WERI-Rb-1 (cell line): ENCODE results near the gene TMEM69.
"Not testable (repeated sequence)": the region's sequence is repeated elsewhere in the genome, so short reads cannot be mapped to it uniquely, and the experiment has no call there.

Experiments
- DNase-seq: peaks from one replicate; pipeline ENCODE4 v3.0.0-alpha.2; 2020
- H3K27ac ChIP-seq: fragments of 250-450 bp; sonication (Bioruptor Pico); 2 replicates; pipeline ENCODE4 v1.5.1; 2020; ENCODE audit warnings: mild to moderate bottlenecking, moderate library complexity
- H3K27me3 ChIP-seq: fragments of 250-450 bp; sonication (Bioruptor Pico); 2 replicates; pipeline ENCODE4 v1.5.1; 2021; ENCODE audit warnings: mild to moderate bottlenecking, low read depth, moderate library complexity; ENCODE audit not compliant: insufficient read depth, severe bottlenecking
- H3K36me3 ChIP-seq: fragments of 250-450 bp; sonication (Bioruptor Pico); 2 replicates; pipeline ENCODE4 v1.5.1; 2020; ENCODE audit warnings: mild to moderate bottlenecking, moderate library complexity
- H3K4me3 ChIP-seq: 2 replicates; pipeline ENCODE4 v1.5.1; 2011; ENCODE audit warnings: low read depth, mild to moderate bottlenecking, control low read depth, low read length
- H3K9me3 ChIP-seq: fragments of 250-450 bp; sonication (Bioruptor Pico); 2 replicates; pipeline ENCODE4 v1.5.1; 2021; ENCODE audit warnings: mild to moderate bottlenecking, moderate library complexity; ENCODE audit not compliant: severe bottlenecking
- TF ChIP-seq, protein P1 (sequence below): IDR thresholded peaks from 2 replicates; pipeline ENCODE4 v1.5.1; 2011; ENCODE audit warnings: low read depth, mild to moderate bottlenecking, control low read depth, inconsistent platforms, low read length

TMEM69 gene

DNA sequence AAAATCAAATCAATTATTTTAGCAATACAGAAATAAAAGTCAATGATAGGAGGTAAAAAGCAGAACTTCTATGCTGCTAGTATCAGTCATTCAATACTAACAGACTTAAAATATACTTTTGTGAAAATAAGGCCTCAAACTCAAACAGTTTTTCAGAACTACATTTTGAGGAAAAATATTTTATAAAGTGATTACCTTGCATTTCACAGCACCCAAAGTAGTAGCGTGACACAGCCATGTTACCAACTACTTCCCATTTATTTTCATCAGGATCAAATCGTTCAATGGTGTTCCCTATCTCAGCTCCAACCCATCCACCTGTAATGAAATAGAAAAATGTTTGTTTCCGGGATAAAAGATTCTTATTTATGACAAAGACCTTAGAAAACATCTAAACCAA is 28.7 kb downstream of the TMEM69 start:
- peaks cover 5% of the 10 kb centered on the region for H3K36me3 ChIP-seq
- H3K27me3 ChIP-seq = no peaks in the 10 kb centered on the region
- no peak overlapping the region for H3K27ac ChIP-seq
- DNase-seq = no peak
- no peaks in the 10 kb centered on the region for H3K9me3 ChIP-seq
- TF ChIP-seq, protein P1, sequence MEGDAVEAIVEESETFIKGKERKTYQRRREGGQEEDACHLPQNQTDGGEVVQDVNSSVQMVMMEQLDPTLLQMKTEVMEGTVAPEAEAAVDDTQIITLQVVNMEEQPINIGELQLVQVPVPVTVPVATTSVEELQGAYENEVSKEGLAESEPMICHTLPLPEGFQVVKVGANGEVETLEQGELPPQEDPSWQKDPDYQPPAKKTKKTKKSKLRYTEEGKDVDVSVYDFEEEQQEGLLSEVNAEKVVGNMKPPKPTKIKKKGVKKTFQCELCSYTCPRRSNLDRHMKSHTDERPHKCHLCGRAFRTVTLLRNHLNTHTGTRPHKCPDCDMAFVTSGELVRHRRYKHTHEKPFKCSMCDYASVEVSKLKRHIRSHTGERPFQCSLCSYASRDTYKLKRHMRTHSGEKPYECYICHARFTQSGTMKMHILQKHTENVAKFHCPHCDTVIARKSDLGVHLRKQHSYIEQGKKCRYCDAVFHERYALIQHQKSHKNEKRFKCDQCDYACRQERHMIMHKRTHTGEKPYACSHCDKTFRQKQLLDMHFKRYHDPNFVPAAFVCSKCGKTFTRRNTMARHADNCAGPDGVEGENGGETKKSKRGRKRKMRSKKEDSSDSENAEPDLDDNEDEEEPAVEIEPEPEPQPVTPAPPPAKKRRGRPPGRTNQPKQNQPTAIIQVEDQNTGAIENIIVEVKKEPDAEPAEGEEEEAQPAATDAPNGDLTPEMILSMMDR = no peak
- no peak overlapping the region for H3K4me3 ChIP-seq

GRCh38 chr1:45717386-45717785 is 29.4 kb downstream of the TMEM69 start:
- not testable (repeated sequence) for DNase-seq, H3K27ac ChIP-seq, H3K4me3 ChIP-seq, H3K36me3 ChIP-seq, H3K27me3 ChIP-seq, H3K9me3 ChIP-seq

DNA sequence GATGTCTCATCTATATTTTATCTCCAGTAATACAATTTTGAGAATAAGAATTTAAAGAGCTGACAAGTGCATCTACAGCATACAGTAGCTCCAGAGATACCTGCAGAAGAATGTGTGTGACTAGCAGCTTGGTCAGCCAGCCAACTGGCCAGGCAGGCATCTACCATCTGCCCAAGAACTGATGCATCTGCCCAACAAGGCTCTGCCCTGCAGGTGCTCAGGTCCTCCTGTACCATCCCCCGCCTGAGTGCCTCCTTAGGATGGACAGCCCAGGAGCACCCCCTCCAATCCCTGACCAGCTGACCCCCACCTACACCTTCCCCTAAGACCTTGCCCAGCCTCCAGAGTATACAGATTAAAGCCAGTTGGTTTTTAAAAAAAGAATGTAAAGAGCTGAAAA is 30.3 kb downstream of the TMEM69 start:
- peaks cover 5% of the 10 kb centered on the region for H3K36me3 ChIP-seq
- no peaks in the 10 kb centered on the region for H3K9me3 ChIP-seq
- no peak overlapping the region for H3K27ac ChIP-seq
- DNase-seq = no peak
- TF ChIP-seq, protein P1 = no peak
- H3K4me3 ChIP-seq = no peak overlapping the region
- H3K27me3 ChIP-seq = no peaks in the 10 kb centered on the region

- Histone ChIP-seq H3K36me3 (peaks cover 2% of the 10 kb centered on the region; the same call in 1 of the 2 replicates), H3K9me3 (no peaks in the 10 kb centered on the region), H3K4me3 (no peak overlapping the region), H3K27ac (no peak overlapping the region), H3K27me3 (no peaks in the 10 kb centered on the region)
- no peak for DNase-seq
- TF ChIP-seq, protein P1 = no peak
Measured at GRCh38 chr1:45721207-45721606, 33.2 kb downstream of the TMEM69 start.

- Histone ChIP-seq H3K4me3 (no peak overlapping the region), H3K9me3 (no peaks in the 10 kb centered on the region), H3K36me3 (peaks cover 4% of the 10 kb centered on the region; the same call in 1 of the 2 replicates), H3K27ac (no peak overlapping the region), H3K27me3 (no peaks in the 10 kb centered on the region)
- TF ChIP-seq, protein P1 = no peak
- DNase-seq = no peak
Measured at GRCh38 chr1:45722809-45723208, 34.8 kb downstream of the TMEM69 start.

- DNase-seq = no peak
- TF ChIP-seq, protein P1 = no peak
- Histone ChIP-seq H3K9me3 (no peaks in the 10 kb centered on the region), H3K36me3 (peaks cover 4% of the 10 kb centered on the region; the same call in 1 of the 2 replicates), H3K27ac (no peak overlapping the region), H3K4me3 (no peak overlapping the region), H3K27me3 (no peaks in the 10 kb centered on the region)
Measured at GRCh38 chr1:45723248-45723930, 35.4 kb downstream of the TMEM69 start.

DNA sequence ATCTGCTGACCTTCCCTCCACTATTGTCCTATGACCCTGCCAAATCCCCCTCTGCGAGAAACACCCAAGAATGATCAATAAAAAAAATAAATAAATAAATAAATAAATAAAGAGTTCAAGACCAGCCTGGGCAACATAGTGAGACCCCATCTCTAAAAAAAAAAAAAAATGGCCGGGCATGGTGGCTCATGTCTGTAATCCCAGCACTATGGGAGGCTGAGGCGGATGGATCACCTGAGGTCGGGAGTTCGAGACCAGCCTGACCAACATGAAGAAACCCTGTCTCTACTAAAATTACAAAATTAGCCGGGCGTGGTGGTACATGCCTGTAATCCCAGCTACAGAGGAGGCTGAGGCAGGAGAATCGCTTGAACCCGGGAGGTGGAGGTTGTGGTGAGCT is 38.0 kb downstream of the TMEM69 start:
- not testable (repeated sequence) for DNase-seq, H3K9me3 ChIP-seq, H3K36me3 ChIP-seq, H3K4me3 ChIP-seq, H3K27me3 ChIP-seq, H3K27ac ChIP-seq
